8988T (cell line): Measurements from ENCODE around the gene TMC8.

Experiments used
- DNase-seq: peaks from one replicate; pipeline ENCODE4 v3.0.0; 2011

TMC8 gene

GRCh38 chr17:78184351-78184750 lies 53.8 kb downstream of the TMC8 start:
- no peak for DNase-seq

GRCh38 chr17:78184868-78185267 lies 54.3 kb downstream of the TMC8 start:
- DNase-seq = no peak

GRCh38 chr17:78185981-78186691 lies 55.6 kb downstream of the TMC8 start:
- DNase-seq = no peak

- peak; percentile 84 for DNase-seq
Measured at GRCh38 chr17:78186692-78187595, 56.4 kb downstream of the TMC8 start, which contains the start of the genes AFMID and TK1. AFMID (plus strand) TSS chr17:78187362; CDS start chr17:78187371, 9 bp downstream. TK1 (minus strand) TSS chr17:78187052; CDS start chr17:78186994, 58 bp downstream.
